HG03575 (cell line): ENCODE measurements around the gene DRICH1.
"Not testable (repeated sequence)": the region's sequence is repeated elsewhere in the genome, so short reads cannot be mapped to it uniquely, and the experiment has no call there.

Source experiments
- ATAC-seq: cut with Tn5 transposase; IDR thresholded peaks from one replicate; pipeline ENCODE4 v1.9.1; 2021; ENCODE audit not compliant: unreplicated experiment, insufficient number of reproducible peaks, low FRiP score; ENCODE audit errors: extremely low read depth

Gene DRICH1

DNA sequence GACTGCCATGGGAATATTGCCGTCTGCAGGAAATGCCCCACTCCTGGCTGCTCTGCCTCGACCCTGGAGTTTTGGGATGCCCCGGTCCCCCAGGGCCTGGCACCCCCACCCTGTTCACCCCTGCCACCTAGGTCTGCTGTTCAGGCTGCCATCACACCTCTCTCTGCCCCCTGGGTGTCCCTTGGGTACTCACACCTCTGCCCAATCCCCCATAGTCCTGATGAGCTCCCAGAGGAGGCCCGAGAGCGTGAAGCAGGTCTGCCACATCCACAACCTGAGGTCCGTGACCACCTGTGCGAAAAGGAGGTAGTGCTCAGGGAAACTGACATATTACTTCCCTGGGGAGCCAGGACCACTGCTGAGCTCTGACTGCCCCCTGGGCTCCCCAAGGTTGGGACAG is 20.2 kb upstream of the DRICH1 start:
- ATAC-seq = no peak

DNA sequence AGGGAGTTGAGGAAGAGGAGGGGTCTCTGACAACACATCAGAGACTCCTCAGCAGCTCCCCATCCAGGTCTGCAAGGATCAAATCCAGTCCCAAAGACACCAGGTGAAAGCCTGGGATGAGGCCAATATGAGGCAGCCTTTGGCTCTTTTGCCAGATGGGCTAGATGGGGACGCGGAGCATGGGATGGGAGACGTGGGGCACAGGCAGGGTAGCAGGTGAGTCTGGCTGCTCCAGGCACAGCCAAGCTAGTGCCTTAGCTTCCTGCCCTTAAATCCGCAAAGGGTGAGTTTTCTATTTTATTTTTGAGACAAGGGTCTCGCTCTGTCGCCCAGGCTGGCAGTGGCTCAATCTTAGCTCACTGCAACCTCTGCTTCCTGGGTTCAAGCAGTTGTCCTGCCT is 19.6 kb upstream of the DRICH1 start:
- no peak for ATAC-seq

DNA sequence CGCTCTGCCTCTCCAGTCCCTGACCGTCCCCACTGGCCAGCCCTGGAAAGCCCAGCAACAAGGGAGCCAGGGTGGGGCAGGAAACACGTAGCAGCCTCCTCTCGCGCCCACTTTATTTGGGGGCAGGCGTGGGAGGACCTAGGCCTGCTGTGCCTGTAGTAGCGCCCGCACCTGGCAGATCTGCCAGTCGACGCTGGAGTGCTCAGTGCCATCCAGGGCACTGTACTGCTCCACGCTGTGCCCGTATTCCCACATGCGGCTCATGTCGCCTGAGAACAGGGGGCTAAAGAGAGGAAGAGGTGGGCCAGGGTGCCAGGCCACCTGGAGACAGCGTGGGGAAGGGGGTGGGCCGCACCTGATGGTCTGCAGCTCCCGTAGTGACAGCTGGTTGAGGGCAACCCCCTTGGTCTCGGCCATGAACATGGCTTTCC is 17.0 kb upstream of the DRICH1 start:
- no peak for ATAC-seq

DNA sequence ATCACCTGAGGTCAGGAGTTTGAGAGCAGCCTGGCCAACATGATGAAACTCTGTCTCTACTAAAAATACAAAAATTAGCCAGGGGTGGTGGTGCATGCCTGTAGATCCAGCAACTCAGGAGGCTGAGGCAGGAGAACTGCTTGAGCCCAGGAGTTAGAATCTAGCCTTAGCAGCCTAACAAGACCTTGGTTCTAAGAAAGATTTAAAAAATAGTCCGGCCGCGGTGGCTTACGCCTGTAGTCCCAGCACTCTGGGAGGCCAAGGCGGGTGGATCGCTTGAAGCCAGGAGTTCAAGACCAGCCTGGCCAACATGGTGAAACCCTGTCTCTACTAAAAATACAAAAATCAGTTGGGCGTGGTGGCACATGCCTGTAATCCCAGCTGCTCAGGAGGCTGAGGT is 14.4 kb upstream of the DRICH1 start:
- ATAC-seq = not testable (repeated sequence)

DNA sequence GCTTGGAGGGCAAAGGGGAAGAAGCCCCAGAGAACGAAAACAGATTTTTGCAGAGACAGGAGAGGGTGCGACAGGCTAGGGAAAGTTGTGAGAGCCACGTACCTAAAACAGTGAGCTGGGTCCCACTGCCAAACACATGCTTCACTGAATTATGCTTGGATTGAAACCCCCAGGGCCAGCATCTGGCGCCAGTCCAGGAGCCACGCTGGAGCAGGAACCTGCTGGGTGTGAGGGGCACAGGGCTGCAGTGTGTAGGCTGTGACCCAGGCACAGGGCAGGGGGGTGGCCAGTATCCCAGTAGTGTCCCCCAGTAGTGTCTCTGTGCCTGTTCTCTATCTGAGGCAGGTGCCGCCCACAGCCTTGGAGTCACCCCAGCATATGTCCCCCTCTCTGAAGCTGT is 8.1 kb upstream of the DRICH1 start:
- not testable (repeated sequence) for ATAC-seq

DNA sequence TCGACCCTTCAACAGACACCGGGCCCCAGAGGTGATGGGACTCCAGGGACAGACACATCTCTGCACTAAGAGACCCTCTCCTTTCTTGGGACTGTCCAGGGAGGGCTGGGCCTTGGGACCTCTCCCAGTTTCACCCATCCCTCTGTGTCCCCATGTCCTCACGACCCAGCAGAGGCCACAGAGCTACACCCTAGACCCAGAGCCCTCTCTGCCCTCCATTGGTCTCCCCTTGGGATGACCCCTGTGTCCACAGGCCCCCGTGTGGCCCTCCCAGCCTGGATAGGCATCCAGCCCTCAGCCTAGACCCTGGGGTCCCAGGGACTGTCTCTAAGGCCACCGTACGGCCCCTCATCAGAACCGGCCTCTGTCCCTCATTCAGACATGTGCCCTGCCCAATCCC is 7.5 kb upstream of the DRICH1 start:
- no peak for ATAC-seq

DNA sequence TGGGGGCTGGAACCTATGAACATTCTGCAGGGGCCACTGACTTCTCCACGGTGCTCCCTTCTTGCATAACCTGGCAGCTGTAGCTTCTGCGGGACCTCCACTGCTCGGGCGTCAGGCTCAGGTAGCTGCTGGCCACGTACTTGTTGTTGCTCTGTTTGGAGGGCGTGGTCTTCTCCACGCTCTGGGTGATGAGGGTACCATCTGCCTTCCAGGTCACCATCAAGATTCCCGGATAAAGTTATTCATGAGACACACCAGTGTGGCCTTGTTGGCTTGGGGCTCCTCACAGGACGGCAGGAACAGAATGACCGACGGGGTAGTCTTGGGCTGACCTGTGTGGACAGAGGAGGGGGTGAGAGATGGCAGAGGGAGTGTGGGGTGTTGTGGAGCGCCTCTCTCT is 6.5 kb upstream of the DRICH1 start:
- ATAC-seq = no peak

DNA sequence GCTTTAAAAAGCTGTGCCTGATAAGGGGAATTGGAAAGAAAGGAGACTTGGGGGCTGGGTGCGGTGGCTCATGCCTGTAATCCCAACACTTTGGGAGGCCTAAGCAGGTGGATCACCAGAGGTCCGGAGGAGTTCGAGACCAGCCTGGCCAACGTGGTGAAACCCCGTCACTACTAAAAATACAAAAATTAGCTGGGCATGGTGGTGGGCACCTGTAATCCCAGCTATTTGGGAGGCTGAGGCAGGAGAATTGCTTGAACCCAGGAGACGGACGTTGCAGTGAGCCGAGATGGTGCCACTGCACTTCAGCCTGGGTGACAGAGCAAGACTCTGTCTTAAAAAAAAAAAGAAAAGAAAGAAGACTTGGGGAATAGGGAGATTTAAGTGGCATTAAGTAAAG is 3.2 kb upstream of the DRICH1 start:
- ATAC-seq = not testable (repeated sequence)

DNA sequence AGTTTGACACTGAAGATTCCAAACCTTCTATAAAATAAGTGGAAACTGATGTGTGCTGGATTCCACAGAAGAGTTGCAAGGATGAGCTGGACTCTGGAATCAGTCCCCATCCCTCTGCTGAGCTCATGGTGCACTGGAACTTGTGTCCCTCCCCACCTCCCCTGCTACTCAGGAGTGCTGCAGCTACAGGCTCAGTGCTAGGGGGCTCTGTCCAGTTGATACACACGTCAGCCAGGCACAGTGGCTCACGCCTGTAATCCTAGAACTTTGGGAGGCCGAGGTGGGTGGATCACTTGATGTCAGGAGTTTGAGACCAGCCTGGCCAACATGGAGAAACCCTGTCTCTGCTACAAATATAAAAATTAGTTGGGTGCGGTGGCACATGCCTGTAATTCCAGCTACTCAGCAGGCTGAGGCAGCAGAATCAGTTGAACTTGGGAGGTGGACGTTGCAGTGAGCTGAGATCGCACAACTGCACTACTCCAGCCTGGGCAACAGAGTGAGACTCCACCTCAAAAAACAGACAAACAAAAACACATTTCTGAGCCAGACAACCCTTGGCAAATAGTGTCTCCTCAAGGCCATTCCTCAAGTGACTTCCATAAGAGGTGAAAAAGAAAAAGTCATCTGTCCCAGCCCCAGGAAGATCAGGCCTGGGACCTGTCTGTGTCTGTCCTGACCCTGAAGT is 3.9 kb downstream of the DRICH1 start:
- not testable (repeated sequence) for ATAC-seq

DNA sequence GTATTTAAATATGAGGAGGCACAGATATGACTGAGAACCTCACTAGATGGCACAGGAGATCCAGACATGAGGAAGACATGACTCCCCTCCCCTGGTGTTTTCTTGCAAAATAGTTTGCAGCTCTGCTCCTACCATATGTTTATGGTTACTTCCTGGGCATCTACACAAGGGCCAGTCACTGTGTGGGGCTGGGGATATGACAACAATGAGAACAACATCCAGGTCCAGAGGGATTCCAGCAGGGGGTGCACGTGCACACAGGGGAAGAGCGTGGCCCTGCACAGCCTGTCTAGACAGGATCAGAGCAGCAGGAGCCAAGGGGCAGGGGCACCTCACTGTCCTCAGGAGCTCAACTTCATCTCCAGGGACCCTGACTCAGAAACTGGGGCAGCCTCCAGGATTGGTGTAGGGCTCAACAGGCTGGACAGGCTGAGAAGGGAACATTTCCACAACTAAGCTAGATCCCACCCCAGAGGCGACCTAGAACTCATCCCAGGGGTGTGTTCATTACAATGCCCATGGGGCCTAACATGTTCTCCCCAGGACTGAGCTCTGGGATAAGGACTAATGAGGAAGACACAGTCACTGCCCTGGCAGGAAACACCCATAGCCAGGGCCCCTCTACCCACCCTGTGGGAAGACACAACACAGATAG is 4.6 kb downstream of the DRICH1 start:
- not testable (repeated sequence) for ATAC-seq

DNA sequence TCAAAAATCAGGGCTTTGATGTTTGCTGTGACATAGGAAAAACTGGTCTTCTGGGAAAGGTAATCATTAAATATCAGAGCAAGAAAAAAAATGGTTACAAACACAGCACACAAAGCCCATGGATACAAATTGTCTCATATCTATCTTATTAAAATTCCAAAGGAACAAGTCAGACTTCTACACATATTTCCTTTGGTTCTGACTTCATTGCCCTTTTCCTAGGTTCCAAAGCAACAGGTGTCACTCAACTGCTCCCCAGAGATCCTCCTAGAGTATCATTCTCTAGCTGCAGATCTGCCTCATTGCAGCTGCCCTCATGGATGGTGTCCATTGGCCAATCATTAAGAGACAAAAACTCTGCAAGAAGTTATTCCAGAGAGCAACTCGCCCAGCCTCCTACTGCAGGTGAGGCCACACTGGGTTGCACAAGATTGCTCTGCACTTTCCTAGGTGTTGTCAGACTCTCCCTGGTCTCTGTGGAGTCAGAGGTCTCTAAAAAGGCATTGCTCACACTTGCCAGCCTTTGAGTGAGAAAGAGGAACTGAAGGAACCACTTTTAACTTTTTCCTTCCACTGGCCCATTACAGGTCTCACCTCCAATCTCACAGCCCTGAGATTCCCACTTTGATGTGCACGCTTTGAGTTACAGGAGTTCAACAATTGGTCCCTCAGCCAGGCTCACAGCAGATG is 5.7 kb downstream of the DRICH1 start:
- no peak for ATAC-seq

DNA sequence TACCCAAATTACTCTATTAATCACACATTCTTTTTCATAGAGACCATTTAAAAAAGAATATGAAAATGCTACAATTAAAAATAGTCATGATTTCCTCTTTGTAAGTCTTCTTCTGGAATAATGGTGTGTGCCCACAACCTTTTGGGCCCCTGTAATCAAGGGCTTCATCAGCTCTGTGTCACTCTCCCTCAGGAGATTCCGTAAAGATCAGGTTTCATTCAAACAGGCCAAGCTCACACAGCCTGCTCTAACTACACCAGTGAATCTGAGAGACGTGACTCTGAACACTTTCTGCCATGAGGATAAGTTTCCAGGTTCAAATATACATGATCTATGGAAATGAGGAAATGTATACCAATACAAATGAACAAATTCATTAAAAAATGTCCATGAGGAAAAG is 9.5 kb downstream of the DRICH1 start:
- ATAC-seq = no peak

DNA sequence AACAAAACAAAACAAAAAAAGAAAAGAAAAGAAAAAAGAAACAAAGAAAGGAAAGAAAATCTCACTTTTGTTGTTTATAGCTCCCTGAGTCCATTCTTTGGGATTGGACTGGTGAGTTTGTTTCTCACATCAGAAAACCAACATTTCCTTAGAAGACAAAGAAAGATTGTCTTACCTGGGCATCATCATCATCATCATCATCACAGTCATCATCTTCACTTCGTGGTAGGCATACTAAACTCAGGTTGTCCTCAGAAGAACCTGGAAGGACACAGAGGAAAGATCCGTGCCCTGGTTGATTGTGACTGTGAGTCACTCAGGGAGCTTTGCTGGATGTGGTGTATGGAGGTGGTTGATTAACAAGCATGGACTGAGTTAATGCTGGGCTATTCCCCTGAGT is 10.2 kb downstream of the DRICH1 start:
- not testable (repeated sequence) for ATAC-seq

DNA sequence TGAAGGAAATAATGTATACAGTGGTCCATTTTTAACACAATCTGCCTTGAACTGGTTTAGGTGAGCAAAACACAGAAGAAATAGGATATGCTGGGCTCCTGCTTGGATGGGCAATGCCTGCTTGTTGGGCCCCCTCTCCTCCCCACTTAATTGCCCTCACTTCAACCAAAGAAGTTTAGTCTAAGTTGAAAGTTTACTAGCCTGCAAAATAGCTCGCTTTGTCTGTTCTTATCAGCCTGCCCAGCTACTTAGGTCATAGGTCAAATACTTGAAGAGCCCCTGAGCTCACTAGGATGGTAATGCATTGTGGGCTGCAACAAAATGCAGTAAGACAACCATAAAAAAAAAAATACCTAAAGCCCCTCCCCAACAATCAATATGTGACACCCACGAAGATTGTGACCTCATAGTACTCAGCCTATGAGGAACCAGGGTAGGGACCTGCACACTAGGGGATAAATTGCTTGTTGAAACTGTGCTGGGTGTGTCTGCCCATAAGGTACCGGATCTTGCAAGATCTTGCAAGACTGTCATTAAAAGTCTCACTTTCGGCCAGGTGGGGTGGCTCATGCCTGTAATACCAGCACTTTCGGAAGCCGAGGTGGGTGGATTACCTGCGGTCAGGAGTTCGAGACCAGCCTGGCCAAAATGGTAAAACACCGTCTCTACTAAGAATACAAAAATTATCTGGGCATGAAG is 10.9 kb downstream of the DRICH1 start:
- no peak for ATAC-seq

DNA sequence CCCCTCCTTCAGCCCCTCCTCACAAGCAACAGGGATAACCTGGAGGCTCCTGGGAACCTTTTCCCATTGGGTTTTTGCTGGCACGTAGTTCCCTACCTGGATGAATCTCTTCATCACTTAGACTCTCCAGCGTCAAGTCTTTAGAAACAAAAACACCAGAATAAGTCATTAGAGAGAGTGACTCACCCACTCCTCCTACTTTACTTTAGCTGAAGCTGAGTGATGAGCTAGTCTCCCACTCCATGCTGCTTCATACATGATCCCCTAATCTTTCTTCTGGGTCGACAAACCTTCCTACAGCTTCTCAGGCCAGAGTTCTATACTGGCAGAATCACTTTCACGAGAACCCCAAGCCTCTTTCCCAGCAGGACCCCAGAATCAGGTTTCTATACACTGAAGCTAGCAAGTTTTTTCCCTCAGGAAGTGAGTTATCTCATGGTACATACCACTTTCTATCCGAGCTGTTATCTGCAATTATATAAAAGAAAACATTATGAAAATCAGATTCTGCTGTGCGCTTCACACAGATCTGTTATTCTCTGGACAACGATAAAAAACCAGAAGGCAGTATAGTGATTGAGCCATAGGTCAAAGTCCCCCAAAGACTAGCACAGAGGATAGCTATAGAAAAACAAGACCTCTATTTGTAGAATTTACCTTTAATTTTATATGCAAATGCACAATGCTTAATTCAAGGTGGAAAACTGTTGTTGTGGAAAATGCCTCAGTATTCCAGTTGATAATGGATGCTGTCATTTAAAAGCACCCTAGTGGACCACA is 18.7 kb downstream of the DRICH1 start:
- no peak for ATAC-seq

DNA sequence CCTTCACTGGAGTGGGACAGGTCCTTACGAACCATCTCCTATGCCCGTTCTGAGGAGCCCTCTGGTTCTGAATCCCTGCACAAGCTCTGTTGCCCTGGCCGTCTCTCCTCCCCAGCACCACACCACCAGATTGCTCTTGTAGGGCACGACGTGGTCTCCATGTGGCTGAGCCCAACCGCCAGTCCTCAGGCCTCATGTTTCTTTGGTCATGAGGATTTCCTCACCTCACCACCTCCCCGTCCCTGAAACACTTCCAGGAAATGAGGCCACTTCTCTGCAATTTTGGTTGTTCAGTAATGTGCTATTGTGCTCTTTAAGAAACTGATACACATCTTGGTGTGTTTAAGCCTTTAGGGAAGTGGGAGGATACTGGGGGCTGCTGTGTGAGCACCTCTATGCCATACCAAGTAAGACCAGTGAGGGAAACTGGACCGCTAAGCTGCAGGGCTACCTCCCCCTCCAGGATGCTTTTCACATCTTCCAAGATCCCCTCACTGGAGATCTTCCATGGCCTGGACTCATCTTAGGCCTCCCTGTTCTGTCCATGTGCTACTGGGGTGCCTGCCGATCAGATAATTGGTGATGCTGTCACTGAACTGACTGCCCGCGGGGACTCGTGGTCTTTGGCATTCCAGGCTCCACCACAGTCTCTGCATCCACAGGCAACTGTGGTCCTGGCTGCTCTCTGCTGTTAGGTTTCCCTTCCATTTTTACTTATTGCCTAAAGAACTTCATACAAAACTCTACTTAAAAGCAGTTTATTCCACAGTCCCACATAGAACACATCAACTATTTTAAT is 21.9 kb downstream of the DRICH1 start:
- no peak for ATAC-seq

DNA sequence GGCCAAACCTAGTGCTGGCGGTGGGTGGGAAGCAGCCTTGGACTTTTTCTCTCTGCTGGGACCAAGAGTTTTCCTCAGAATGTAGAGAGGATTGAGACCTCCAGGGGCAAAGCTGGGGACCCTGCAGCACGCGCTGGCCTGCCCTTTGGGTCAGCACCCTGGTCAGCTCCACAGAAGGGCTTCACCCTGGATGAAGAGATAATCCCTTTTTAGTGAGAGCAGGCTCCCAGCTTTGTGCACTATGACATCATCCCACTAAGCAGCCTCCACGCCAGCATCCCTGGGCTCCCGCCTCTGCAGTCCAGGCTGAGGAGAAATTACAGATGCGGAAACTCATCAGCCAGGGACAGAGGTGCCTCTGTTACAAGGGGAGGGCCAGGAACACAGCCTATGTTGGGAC is 23.5 kb downstream of the DRICH1 start:
- no peak for ATAC-seq
